Measurements from ENCODE around the gene MVK. TPM values are rescaled to one million over a fixed set of nuclear protein-coding genes. Genes with fewer than 3 reads are reported as not detected.

The MVK gene
- total RNA-seq, 2 donors from 2014 or later = 12.8 to 22.6 TPM

DNA sequence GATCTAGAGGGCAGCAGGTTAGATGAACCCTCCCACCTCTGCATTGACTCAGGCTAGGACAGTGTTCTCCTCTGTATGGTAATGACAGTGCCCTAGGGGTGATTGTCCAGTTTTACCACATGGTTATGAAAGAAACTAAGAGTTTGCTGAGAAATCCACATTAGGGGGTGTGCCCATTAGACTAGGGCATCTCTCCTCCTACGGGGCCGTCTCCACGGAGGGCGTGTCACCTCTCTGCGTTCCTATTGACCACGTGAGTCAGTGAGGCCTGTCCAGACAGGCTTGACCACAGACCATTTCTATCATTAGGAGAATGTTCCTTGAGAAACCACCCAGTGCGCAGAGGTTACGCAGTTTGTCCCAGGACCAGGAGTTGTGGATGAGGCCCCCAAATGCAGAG lies 8.3 kb downstream of the MVK start:
- WGBS, 2 experiments (ENCODE audit: insufficient coverage in 1 of 2, insufficient read length in 1 of 2) = 86 to 91% methylated on average over 6 to 8 of the region's 8 CpGs
- DNase-seq = no peak
- Histone ChIP-seq H3K4me1 (ENCODE audit: control insufficient read depth, insufficient read depth, low read length) (no peaks in the 10 kb centered on the region), H3K27ac (ENCODE audit: low read depth, low read length) (no peak overlapping the region), H3K4me3 (ENCODE audit: low read length) (no peak overlapping the region), H3K36me3 (ENCODE audit: control insufficient read depth, insufficient read depth, low read length) (peaks cover 42% of the 10 kb centered on the region), H3K9ac (ENCODE audit: extremely low read depth, low read length, poor library complexity, severe bottlenecking) (no peak overlapping the region), H3K27me3 (ENCODE audit: control insufficient read depth, insufficient read depth, low read length, poor library complexity, severe bottlenecking) (no peaks in the 10 kb centered on the region), H3K9me3 (ENCODE audit: control insufficient read depth, low read length) (no peaks in the 10 kb centered on the region)
- Mint-ChIP-seq H3K9me3 (no peaks in the 10 kb centered on the region), H3K36me3 (ENCODE audit: low read depth) (peaks cover 57% of the 10 kb centered on the region), H3K27ac (no peak overlapping the region), H3K4me3 (no peak overlapping the region), H3K27me3 (ENCODE audit: insufficient read depth) (no peaks in the 10 kb centered on the region), H3K4me1 (no peaks in the 10 kb centered on the region)
- TF ChIP-seq, protein P1, sequence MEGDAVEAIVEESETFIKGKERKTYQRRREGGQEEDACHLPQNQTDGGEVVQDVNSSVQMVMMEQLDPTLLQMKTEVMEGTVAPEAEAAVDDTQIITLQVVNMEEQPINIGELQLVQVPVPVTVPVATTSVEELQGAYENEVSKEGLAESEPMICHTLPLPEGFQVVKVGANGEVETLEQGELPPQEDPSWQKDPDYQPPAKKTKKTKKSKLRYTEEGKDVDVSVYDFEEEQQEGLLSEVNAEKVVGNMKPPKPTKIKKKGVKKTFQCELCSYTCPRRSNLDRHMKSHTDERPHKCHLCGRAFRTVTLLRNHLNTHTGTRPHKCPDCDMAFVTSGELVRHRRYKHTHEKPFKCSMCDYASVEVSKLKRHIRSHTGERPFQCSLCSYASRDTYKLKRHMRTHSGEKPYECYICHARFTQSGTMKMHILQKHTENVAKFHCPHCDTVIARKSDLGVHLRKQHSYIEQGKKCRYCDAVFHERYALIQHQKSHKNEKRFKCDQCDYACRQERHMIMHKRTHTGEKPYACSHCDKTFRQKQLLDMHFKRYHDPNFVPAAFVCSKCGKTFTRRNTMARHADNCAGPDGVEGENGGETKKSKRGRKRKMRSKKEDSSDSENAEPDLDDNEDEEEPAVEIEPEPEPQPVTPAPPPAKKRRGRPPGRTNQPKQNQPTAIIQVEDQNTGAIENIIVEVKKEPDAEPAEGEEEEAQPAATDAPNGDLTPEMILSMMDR (conservative IDR thresholded peaks at IDR 0.05) = no peak

DNA sequence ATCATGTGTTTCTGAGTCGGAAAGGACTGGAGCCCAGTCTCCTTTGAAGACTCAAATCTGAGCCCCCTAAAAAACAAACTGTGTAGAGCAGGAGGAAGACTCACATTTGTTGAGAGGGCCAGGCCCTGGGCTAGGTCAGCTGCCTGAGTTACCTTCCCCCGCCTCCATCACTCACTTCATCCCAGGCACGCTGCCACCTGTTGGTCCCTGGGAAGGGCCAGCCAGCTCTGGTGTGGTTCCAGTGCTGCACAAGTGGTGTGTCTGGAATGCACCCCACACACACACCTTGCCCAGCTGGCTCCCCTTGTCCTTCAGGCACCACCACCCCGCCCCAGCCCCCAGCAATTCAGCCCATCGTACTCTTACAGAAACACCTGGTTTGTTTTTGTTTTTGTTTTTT lies 9.0 kb downstream of the MVK start:
- no peak overlapping the region for H3K27ac ChIP-seq (ENCODE audit: low read depth, low read length)
- Mint-ChIP-seq H3K4me3 (no peak overlapping the region), H3K9me3 (no peaks in the 10 kb centered on the region), H3K36me3 (ENCODE audit: low read depth) (peaks cover 55% of the 10 kb centered on the region), H3K27me3 (ENCODE audit: insufficient read depth) (no peaks in the 10 kb centered on the region), H3K27ac (no peak overlapping the region), H3K4me1 (no peaks in the 10 kb centered on the region)
- H3K9me3 ChIP-seq (ENCODE audit: control insufficient read depth, low read length) = no peaks in the 10 kb centered on the region
- peaks cover 39% of the 10 kb centered on the region for H3K36me3 ChIP-seq (ENCODE audit: control insufficient read depth, insufficient read depth, low read length)
- no peak overlapping the region for H3K4me3 ChIP-seq (ENCODE audit: low read length)
- peak; percentile 82 for DNase-seq
- 80 to 92% methylated on average over 1 to 3 of the region's 5 CpGs for WGBS, 2 experiments (ENCODE audit: insufficient coverage in 1 of 2, insufficient read length in 1 of 2)
- TF ChIP-seq, protein P1 (conservative IDR thresholded peaks at IDR 0.05) = peak; percentile 52
- H3K9ac ChIP-seq (ENCODE audit: extremely low read depth, low read length, poor library complexity, severe bottlenecking) = no peak overlapping the region
- H3K4me1 ChIP-seq (ENCODE audit: control insufficient read depth, insufficient read depth, low read length) = no peaks in the 10 kb centered on the region
- no peaks in the 10 kb centered on the region for H3K27me3 ChIP-seq (ENCODE audit: control insufficient read depth, insufficient read depth, low read length, poor library complexity, severe bottlenecking)

DNA sequence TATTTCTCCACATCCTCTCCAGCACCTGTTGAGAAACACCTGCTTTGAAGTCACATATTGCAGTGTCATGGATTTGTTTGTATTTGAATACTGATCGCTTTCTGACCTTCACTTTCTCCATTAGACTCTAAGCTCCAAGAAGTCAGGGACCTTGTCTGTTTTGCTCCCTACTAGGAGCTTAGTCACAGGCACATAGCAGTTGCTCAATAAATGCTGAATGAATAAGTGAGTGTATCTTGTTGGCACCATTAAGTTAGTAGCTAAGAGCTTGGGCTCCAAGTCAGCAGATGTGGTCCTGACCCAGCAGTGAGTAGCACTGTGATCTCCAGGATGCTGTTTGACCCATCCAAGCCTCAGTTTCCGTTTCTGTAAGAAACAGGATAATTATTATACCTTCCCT lies 10.1 kb downstream of the MVK start:
- no peak overlapping the region for H3K9ac ChIP-seq (ENCODE audit: extremely low read depth, low read length, poor library complexity, severe bottlenecking)
- no peaks in the 10 kb centered on the region for H3K27me3 ChIP-seq (ENCODE audit: control insufficient read depth, insufficient read depth, low read length, poor library complexity, severe bottlenecking)
- H3K9me3 Mint-ChIP-seq = no peaks in the 10 kb centered on the region
- TF ChIP-seq, protein P1 (conservative IDR thresholded peaks at IDR 0.05) = no peak
- no peaks in the 10 kb centered on the region for H3K4me1 ChIP-seq (ENCODE audit: control insufficient read depth, insufficient read depth, low read length)
- no peak overlapping the region for H3K27ac ChIP-seq (ENCODE audit: low read depth, low read length)
- no peak for DNase-seq
- peaks cover 31% of the 10 kb centered on the region for H3K36me3 ChIP-seq (ENCODE audit: control insufficient read depth, insufficient read depth, low read length)
- no peak overlapping the region for H3K27ac Mint-ChIP-seq
- WGBS, 2 experiments (ENCODE audit: insufficient coverage in 1 of 2, insufficient read length in 1 of 2) = 96 to 100% methylated on average over 1 to 2 of the region's 2 CpGs
- H3K4me3 Mint-ChIP-seq = no peak overlapping the region
- no peaks in the 10 kb centered on the region for H3K27me3 Mint-ChIP-seq (ENCODE audit: insufficient read depth)
- no peak overlapping the region for H3K4me3 ChIP-seq (ENCODE audit: low read length)
- H3K4me1 Mint-ChIP-seq = peaks cover 3% of the 10 kb centered on the region
- no peaks in the 10 kb centered on the region for H3K9me3 ChIP-seq (ENCODE audit: control insufficient read depth, low read length)
- H3K36me3 Mint-ChIP-seq (ENCODE audit: low read depth) = peaks cover 50% of the 10 kb centered on the region

All from endodermal cell (in vitro differentiated cells).